Right ventricle myocardium superior (tissue), 1 donor: Measurements from ENCODE around the gene NAA40. TPM values are rescaled to one million over a fixed set of nuclear protein-coding genes. Genes with fewer than 3 reads are reported as not detected.
"Not testable (repeated sequence)": the region's sequence is repeated elsewhere in the genome, so short reads cannot be mapped to it uniquely, and the experiment has no call there.

Experiments
- ATAC-seq: fragments of 200-7000 bp; cut with Tn5 transposase; one replicate; pipeline ENCODE4 v1.9.1; 2020; ENCODE audit warnings: mild to moderate bottlenecking; ENCODE audit not compliant: poor library complexity
- DNase-seq: peaks from one replicate; pipeline ENCODE4 v3.0.0-alpha.2; 2020
- intact Hi-C: fragments of 100-400 bp; cut with DNase I; formaldehyde crosslinking; loops from one replicate; pipeline ENCODE4 v1.11.2; 2022
- total RNA-seq: library from RNA; stranded (reverse); fragmentation: NEBNext Ultra II Directional; extraction: Animal tissue kit (Norgen Biotek cat#: 25700); gene quantifications from one replicate; pipeline ENCODE4 v1.2.1, GENCODE V29; 2021
- donor health status: DM: no; HTN: yes; CAD: no; lungs with severe emphysema.

Gene NAA40
- total RNA-seq, 1 donor from 2014 or later: 20.9 TPM

DNA sequence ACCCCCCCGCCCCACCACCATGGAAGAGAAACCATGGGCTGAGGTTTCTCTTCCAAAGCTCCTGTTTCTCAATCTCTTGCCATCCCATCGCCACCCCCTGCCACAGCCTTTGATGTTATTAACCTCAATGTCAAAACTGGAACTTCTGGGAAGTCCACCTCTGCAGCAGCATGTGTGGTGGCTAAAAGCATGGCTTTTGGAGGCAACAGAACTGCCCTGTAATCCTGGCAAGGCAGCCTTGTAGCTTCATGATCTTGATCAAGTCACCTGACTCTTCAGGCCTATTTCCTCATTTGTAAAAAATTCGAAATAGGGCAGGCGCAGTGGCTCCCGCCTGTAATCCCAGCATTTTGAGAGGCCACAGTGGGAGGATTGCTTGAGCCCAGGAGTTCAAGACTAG lies 32.1 kb downstream of the NAA40 start:
- intact Hi-C loops: no loop called here
- DNase-seq (no peak), ATAC-seq (no peak)

DNA sequence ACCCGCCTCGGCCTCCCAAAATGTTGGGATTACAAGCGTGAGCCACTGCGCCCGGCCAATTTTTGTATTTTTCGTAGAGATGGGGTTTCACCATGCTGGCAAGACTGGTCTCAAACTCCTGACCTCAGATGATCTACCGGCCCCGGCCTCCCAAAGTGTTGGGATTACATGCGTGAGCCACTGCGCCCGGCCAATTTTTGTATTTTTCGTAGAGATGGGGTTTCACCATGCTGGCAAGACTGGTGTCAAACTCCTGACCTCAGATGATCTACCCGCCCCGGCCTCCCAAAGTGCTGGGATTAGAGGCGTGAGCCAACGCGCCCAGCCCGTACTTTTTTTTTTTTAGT lies 35.1 kb downstream of the NAA40 start:
- ATAC-seq, intact Hi-C loops, DNase-seq: not testable (repeated sequence)

GRCh38 chr11:63974259-63975143 lies 35.7 kb downstream of the NAA40 start, which contains the start of gene COX8A:
TSS of gene COX8A (plus strand) at chr11:63974620. CDS start at chr11:63974681, 61 bp downstream.
- DNase-seq (peak; percentile 97), ATAC-seq (peak; percentile 94)
- intact Hi-C loops: no loop called here

GRCh38 chr11:63978551-63979239 lies 39.9 kb downstream of the NAA40 start:
- ATAC-seq (no peak), DNase-seq (no peak)
- intact Hi-C loops: no loop called here

DNA sequence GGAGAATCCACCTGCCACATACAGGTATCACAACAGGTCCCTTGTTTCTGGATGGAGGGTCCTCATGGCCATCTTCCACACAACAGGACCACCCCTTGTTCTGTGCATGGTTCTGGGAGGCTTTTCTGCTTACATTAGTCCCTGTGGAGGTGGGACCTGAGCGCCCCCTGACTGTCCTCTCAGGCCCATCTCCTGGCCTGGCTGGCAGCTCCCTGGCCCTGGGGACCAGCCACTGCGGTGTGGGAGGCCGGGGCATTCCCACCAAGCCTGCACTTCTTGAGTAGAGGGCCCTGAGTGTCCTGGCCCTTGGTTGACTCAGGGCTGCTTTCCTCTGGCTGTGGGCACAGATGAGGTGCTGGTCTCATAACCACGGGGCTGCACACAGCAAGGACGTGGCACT lies 40.6 kb downstream of the NAA40 start:
- intact Hi-C loops: no loop called here
- DNase-seq: no peak
- ATAC-seq: no peak

DNA sequence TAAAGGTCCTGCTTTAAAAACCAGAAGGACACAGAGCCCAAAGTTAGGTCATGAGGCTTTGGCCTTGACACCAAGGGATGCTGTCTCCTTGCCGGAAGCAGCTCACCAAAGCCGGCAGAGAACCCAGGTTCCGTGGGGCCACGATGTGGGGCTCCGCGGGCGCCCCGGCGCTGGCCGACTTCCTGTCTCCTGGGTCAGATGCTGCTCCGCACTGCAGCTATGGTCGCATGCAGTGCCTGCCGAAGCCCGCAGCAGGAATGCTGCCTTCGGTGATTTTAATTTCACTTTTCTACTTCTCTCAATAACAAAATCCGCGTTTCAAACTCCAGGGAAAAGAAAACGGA lies 47.0 kb downstream of the NAA40 start:
- intact Hi-C loops: no loop called here
- peak; percentile 40 for ATAC-seq
- DNase-seq: peak; percentile 75

DNA sequence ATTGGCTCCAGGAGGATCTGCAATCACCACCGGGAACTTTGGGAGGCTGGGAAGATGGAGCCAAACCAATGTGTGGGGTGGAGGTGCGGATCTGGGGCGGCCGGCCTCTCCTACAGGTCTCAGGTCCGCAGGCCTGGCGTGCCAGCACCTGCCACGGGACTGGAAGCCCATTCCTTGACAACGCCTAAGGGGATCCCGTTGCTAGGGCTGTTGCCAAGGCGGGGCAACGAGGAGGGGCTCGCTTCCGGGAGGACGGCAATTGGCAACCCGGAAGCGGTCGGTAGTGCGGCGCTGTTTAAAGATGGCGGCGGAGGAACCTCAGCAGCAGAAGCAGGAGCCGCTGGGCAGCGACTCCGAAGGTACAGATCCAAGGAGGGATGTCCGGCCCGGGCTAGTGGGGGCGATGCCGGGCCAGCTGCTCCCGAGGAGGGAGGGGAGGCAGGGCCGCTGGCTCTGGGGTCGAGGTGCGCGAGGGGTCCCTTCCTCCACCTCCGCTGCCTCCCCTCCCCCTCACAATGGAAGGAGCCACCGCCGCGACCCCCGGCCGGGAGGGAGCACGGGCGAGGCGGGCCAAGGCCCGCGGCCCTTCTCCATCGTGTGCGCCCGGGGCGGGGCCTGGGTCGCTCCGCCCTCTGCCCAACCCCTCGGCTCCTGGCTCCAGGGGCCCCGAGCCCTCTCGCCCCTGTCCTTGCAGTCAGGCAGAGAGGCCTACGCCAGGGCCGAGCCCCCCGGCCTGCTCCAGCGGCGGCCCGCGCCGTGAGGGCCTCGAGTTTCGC lies 47.5 kb downstream of the NAA40 start, which contains the start of gene OTUB1:
TSS of gene OTUB1 (plus strand) at position 283 of the 776 bp plus-strand sequence. CDS start at position 302, 19 bp downstream.
- ATAC-seq (peak; percentile 97), DNase-seq (peak; percentile 95)
- intact Hi-C loops: no loop called here

DNA sequence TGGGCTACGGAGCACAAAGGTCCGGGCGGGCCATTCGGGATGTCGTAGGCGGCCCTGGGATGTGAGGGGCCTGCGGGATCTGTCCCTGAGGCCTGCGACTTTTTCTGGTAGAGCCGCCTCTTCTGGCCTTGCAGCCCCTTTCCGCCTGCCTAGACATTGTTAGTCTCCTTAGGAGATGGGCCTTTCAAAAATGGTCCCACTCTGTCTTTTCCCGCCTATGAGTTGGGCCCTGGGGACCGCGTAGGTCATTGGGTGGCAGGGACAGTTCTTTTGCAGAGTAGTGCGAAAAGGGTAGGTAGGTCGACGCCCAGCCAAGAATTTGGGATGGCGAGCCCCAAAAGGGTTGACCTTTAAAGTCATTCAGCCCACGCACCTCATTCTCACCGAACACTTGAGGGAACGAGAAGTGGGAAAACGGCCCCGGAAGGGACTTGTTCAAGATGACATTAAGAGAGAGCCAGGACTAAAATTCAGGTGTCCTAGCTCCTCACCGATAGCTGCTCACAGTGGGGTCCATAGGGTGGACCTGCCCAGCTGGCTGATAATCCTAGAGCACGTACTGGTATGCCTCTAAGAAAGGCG lies 48.2 kb downstream of the NAA40 start:
- DNase-seq (no peak), ATAC-seq (no peak)
- intact Hi-C loops: no loop called here

DNA sequence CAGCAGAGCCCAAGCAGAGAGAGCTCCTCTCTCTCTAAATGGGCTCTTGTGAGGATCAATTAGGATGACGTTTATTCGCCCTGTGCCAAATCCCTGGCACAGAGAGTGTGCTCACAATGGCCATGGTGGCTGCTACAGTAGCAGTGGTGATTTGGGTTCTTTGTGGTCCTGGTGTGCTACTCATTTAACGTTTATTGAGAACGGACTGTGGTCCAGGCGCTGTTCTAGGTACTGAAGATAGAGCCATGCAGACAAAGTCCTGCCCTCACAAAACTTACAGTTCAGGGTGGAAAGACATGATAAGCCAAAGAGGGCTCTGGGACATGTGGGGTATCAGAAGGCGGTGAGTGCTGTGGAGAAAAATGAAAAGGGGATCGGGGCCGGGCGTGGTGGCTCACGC lies 52.8 kb downstream of the NAA40 start:
- DNase-seq (no peak), ATAC-seq (no peak)
- intact Hi-C loops: no loop called here

DNA sequence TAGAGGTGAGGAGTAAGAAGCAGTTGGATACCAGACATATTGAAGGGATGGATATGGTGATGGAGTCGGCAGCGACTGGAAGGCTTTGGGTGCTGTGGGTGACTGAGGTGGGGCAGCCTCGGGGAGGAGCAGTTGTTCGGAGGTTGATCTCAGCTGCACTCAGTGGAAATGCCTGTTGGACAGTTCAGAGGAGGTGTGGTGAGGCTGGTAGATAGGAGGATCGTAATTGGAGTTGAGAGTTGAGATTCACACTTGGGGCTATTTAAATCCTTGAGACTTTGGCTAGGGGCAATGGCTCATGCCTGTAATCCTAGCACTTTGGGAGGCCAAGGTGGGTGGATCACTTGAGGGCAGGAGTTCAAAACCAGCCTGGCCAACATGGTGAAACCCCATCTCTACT lies 54.3 kb downstream of the NAA40 start:
- intact Hi-C loops: no loop called here
- DNase-seq: no peak
- ATAC-seq: no peak

DNA sequence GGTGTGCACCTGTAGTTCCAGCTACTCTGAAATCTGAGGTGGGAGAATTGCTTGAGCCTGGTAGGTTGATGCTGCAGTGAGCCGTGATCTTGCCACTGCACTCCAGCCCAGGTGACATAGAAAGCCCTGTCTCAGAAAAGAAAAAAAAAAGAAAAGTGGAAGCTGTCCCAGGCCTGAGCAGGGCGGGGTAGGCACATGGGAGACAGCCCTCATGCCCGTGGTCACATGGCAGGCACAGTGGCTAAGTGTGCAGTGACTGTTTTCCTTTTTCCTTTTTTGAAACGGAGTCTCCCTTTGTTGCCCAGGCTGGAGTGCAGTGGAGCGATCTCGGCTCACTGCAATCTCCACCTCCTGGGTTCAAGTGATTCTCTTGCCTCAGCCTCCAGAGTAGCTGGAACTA lies 55.2 kb downstream of the NAA40 start:
- intact Hi-C loops: no loop called here
- ATAC-seq: peak; percentile 56
- DNase-seq: no peak

- intact Hi-C loops: no loop called here
- ATAC-seq (no peak), DNase-seq (no peak)
These were observed 57.7 kb downstream of the NAA40 start for GRCh38 chr11:63996512-63996911.

DNA sequence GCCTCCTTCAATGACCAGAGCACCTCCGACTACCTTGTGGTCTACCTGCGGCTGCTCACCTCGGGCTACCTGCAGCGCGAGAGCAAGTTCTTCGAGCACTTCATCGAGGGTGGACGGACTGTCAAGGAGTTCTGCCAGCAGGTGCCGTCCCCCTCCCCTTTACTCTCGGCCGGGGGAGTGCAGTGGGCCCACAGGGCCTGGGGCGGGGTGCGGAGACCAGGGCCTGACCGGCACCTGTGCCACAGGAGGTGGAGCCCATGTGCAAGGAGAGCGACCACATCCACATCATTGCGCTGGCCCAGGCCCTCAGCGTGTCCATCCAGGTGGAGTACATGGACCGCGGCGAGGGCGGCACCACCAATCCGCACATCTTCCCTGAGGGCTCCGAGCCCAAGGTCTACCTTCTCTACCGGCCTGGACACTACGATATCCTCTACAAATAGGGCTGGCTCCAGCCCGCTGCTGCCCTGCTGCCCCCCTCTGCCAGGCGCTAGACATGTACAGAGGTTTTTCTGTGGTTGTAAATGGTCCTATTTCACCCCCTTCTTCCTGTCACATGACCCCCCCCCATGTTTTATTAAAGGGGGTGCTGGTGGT lies 58.4 kb downstream of the NAA40 start:
- intact Hi-C loops: no loop called here
- DNase-seq (no peak), ATAC-seq (no peak)

GRCh38 chr11:63997801-63998337 lies 59.1 kb downstream of the NAA40 start:
- intact Hi-C loops: no loop called here
- no peak for ATAC-seq

DNA sequence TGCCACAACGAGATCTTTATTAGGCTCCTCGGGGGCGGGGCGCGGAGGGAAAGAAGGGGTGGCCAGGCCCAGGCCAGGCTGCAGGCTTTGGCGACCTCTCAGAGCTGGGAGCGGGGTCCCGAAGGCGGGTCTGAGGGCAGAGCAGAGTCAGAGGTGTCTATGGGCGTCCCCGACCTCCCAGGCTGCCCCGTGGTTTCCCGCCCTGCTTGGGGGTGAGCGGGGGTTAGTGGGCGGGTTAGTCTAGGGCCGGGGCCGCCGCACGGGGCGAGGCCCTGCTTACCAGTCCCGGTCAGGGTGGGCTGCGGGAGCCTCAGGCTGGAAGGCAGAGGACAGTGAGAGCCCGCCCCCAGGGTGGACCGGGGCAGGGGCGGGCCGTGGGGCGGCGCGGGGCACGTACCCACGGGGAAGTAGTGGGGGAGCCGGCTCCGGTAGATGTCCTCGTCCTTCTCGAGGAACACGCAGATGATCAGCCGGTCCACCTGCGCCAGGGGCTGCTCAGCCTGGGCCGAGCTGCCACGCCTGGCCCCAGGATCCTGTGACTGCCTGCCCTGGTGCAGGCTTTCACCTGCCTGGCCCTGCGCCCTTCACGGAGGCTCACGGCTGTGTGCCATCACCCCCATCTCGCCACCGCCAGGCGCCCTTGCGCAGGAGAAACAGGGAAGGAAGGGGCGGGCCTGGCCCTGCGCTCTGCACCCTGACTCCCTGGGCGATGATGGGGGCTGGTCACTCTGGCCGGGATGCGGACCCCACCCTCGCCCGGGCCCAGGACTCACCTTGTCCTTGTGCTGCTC lies 60.0 kb downstream of the NAA40 start:
- no peak for ATAC-seq
- peak; percentile 55 for DNase-seq
- intact Hi-C loops: no loop called here

More at GRCh38 chr11:63997801-63998337, 59.1 kb downstream of the NAA40 start:
- no peak for DNase-seq

DNA sequence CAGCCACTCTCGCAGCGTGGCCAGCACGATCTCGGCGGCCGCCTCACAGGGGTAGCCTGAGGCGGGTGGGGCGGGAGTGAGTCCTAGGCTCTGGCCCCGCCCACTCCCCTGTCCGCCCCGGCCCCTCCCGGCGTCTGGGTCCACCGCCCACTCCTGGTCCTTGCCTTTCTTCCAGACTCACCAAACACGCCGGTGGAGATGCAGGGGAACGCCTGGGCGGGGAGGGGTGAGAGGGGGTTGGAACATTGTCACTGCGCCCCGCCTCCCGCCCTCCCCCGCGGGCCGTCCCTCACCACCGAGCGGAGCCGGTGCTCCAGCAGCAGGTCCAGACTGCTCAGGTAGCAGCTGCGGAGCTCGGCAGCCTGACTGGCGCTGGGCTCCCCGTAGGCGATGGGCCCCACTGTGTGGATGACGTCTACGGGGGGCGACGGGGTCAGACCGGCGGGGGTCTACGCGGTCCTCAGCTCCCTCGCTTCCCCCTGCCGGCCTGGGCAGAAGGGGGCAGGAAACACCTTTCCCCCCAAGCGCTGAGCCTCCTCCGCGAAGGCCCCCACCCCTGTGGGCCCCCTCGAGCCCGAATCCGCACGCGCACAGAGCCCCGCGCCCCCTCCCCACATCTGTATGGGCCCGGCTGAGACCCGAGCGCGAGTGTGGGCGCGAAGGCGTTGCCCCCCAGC lies 60.7 kb downstream of the NAA40 start:
- intact Hi-C loops: loop anchor here (2.0 kb wide), 1 partner anchor 149 kb away; no protein-coding TSS in a partner anchor
- peak; percentile 30 for ATAC-seq
- DNase-seq: peak; percentile 70
